Activated CD8-positive, alpha-beta T cell treated with anti-CD3 and anti-CD28 coated beads, Interleukin-2, amount 10 ng/mL, durations not matched to agents 7 days and 5 days (primary cell): ENCODE measurements around the gene NGDN. TPM values are rescaled to one million over a fixed set of nuclear protein-coding genes. Genes with fewer than 3 reads are reported as not detected.
"Not testable (repeated sequence)": the region's sequence is repeated elsewhere in the genome, so short reads cannot be mapped to it uniquely, and the experiment has no call there.

Source experiments
- ATAC-seq: fragments of 150-1000 bp; cut with Tn5 transposase; one replicate; pipeline ENCODE4 v1.10.0; 2021; ENCODE audit warnings: moderate library complexity
- CTCF ChIA-PET: fragments of 350-600 bp; sonication (Branson Sonifier 250); formaldehyde crosslinking; loops from one replicate; lab custom pipeline; 2021; ENCODE audit warnings: antibody characterized with exemption; lab: Charles Lee
- POLR2A ChIA-PET: fragments of 350-600 bp; sonication (Branson Sonifier 250); formaldehyde crosslinking; loops from one replicate; lab custom pipeline; 2021; ENCODE audit warnings: antibody characterized with exemption; lab: Charles Lee
- DNase-seq: peaks from one replicate; pipeline ENCODE4 v3.0.0-alpha.2; 2020
- H3K27ac Mint-ChIP-seq: one replicate; pipeline ENCODE4 v1.8.0; 2021; ENCODE audit warnings: mild to moderate bottlenecking, mixed read lengths
- H3K27me3 Mint-ChIP-seq: one replicate; pipeline ENCODE4 v1.8.0; 2021; ENCODE audit warnings: low read depth, mixed read lengths
- H3K36me3 Mint-ChIP-seq: one replicate; pipeline ENCODE4 v1.8.0; 2021; ENCODE audit warnings: low read depth, mixed read lengths
- H3K4me1 Mint-ChIP-seq: one replicate; pipeline ENCODE4 v1.8.0; 2021; ENCODE audit warnings: low read depth, mixed read lengths
- H3K4me3 Mint-ChIP-seq: one replicate; pipeline ENCODE4 v1.8.0; 2021; ENCODE audit warnings: mild to moderate bottlenecking, mixed read lengths
- H3K9me3 Mint-ChIP-seq: one replicate; pipeline ENCODE4 v1.8.0; 2022; ENCODE audit warnings: mixed read lengths; ENCODE audit not compliant: insufficient read depth
- total RNA-seq, 2 experiments: library from RNA; stranded (reverse); gene quantifications; one replicate each; pipeline ENCODE4 v1.2.3, GENCODE V29; 2021

The NGDN gene, protein sequence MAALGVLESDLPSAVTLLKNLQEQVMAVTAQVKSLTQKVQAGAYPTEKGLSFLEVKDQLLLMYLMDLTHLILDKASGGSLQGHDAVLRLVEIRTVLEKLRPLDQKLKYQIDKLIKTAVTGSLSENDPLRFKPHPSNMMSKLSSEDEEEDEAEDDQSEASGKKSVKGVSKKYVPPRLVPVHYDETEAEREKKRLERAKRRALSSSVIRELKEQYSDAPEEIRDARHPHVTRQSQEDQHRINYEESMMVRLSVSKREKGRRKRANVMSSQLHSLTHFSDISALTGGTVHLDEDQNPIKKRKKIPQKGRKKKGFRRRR
- total RNA-seq: 10 to 100 TPM; 43.7 to 44.0 TPM

DNA sequence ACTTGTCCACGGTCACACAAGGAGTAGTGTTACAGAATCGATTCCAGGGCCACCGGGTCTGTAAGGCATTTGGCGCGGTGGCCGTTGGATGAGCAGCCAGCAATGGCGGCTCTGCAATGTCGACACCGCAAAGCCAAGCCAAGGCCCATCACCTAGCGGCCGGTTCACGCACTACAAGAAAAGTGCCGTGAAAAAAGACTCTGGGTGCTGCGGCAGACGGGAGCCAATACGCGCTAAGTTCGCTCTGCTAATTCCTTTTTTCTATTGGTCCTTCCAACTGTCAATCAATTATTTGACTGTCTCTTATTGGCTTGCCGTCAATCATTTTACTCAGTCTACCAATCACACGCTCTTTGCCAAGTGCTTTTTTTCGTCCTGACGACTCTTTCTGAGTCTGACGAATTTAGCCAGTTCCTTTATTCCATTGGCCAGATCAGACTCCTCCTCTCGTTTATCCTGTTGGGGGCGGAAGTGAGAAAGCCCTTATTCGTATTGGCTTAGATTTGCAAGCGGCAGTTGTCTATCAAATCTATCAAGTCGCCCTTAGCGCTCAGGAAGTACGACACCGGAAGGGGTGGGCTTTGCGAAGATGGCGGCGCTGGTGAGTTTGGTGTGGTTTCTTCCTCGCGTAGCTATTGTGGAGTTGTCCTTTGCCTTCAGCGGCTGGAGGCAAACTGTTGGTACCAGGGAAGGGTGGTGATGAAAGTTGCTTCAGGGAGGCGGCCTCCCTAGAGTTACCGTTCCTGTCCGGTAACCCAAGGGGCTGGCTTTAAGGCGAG lies at the start of gene NGDN:
Gene NGDN (plus strand): TSS at position 577 of the 779 bp plus-strand sequence. CDS start 13 bp downstream, at position 590.
- peaks cover 11% of the 10 kb centered on the region for H3K4me1 Mint-ChIP-seq
- H3K27me3 Mint-ChIP-seq: no peaks in the 10 kb centered on the region
- ChIA-PET POLR2A (interaction anchor here (0.7 kb wide), 1 partner anchor 17 kb away, joined by 3 read pairs; no protein-coding TSS in a partner anchor), CTCF (interaction anchor here (0.7 to 1.7 kb wide), 7 partner anchors 9 to 640 kb away, joined by 3 to 5 read pairs (median 3); no protein-coding TSS in a partner anchor)
- no peaks in the 10 kb centered on the region for H3K9me3 Mint-ChIP-seq
- ATAC-seq (peak; percentile 98), DNase-seq (peak; percentile 95)
- H3K4me3 Mint-ChIP-seq: no peak within 1 kb of the TSS
- H3K36me3 Mint-ChIP-seq: peaks cover 12% of the 10 kb centered on the region
- no peak within 1 kb of the TSS for H3K27ac Mint-ChIP-seq

DNA sequence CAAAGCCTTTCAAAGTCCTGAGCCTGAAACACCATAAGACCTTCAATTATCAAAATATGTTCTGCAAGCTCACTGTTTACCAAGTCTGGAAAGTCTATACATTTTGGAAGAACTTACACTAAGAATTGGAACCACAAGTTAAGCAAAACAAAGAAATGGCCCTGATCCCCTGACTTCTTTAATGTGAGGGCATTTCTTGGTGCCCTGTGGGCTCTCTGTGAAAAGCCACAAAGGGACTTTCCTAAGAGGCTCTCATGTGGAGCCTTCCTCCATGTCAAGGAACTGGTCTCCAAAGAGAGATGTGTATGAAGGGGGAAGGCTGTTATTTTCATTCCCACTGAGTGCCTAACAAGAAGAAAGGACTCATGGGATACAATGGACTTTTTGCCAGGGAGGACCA lies 47.9 kb upstream of the NGDN start:
- ChIA-PET CTCF (interaction anchor here (1.0 to 1.8 kb wide), 3 partner anchors 41 to 167 kb away, joined by 3 to 6 read pairs (median 4); no protein-coding TSS in a partner anchor), POLR2A (interaction anchor here (1.8 kb wide), 1 partner anchor 100 kb away, joined by 8 read pairs; the partner anchor contains the start of gene PABPN1)
- H3K27me3 Mint-ChIP-seq: no peaks in the 10 kb centered on the region
- peaks cover 18% of the 10 kb centered on the region for H3K4me1 Mint-ChIP-seq
- ATAC-seq: peak; percentile 61
- no peak overlapping the region for H3K4me3 Mint-ChIP-seq
- no peak overlapping the region for H3K27ac Mint-ChIP-seq
- peak; percentile 25 for DNase-seq
- no peaks in the 10 kb centered on the region for H3K9me3 Mint-ChIP-seq
- H3K36me3 Mint-ChIP-seq: no peaks in the 10 kb centered on the region

DNA sequence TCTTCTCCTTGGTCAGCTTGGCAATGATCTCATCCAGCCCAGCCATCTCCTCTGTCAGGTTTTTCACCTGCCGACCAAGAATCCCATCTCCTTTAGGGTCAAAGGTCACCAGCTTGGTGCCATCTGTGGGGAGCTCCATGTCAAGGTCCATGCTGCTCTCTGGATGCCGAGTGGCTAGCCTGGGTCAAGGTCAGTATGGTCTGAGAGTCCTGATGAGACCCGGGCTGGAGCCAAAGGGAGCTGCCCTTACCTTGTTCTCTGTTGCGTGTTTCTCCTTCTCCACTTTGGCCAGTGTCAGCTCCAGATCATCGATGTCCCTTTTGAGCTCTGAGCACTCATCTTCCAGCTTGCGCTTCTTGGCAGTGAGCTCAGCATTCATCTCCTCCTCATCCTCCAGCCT lies 45.8 kb upstream of the NGDN start:
- no peak for ATAC-seq
- ChIA-PET POLR2A (no interaction called here), CTCF (interaction anchor here (0.8 kb wide), 2 partner anchors 43 to 44 kb away, joined by 3 read pairs; no protein-coding TSS in a partner anchor)
- Mint-ChIP-seq H3K4me1 (peaks cover 18% of the 10 kb centered on the region), H3K27me3 (no peaks in the 10 kb centered on the region), H3K27ac (no peak overlapping the region), H3K9me3 (no peaks in the 10 kb centered on the region), H3K36me3 (no peaks in the 10 kb centered on the region), H3K4me3 (no peak overlapping the region)
- DNase-seq: no peak

DNA sequence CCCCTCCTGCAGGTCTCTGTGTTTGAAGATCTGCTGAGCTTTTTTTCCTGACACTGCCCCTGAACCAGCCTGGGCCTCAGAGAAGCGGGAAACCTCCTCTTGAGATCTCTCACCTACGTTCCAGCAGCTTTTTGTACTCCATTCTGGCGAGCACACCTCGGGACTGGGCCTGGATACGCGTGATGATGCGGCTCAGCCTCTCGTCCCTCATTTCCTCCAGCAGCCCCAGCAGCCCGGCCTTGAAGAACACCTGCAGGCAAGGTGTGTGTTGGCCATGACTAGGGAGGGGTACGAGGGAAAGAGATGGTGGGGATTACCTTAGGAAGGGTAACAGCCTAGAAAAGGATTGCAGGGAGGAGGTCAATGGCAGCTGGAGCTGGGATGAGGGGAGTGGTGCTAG lies 44.3 kb upstream of the NGDN start:
- ATAC-seq: no peak
- CTCF ChIA-PET: no interaction called here
- no peak overlapping the region for H3K4me3 Mint-ChIP-seq
- no peak overlapping the region for H3K27ac Mint-ChIP-seq
- no peaks in the 10 kb centered on the region for H3K36me3 Mint-ChIP-seq
- no peaks in the 10 kb centered on the region for H3K27me3 Mint-ChIP-seq
- H3K4me1 Mint-ChIP-seq: peaks cover 18% of the 10 kb centered on the region
- H3K9me3 Mint-ChIP-seq: no peaks in the 10 kb centered on the region
- POLR2A ChIA-PET: interaction anchor here (1.1 kb wide), 1 partner anchor 13 kb away, joined by 4 read pairs; no protein-coding TSS in a partner anchor
- DNase-seq: no peak

DNA sequence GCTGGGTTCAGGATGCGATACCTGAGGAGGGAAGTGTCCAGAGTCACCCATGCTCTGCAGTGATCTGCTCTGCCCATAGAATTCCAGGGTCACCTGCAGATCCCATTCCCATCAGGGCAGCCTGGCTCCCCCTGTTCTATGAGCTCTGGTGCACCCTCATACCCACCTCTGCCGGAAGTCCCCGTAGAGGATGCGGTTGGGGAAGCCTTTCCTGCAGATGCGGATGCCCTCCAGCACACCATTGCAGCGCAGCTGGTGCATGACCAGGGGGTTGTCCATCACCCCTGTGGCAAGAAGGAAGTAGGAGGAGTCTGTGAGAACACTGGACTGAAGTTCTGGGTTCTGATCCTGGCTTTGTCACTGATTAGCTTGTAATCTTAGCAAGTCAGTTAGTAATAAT lies 43.7 kb upstream of the NGDN start:
- ATAC-seq, H3K36me3 Mint-ChIP-seq, CTCF ChIA-PET, H3K4me3 Mint-ChIP-seq, DNase-seq, H3K27me3 Mint-ChIP-seq, H3K9me3 Mint-ChIP-seq, H3K27ac Mint-ChIP-seq: not testable (repeated sequence)
- peaks cover 18% of the 10 kb centered on the region for H3K4me1 Mint-ChIP-seq
- POLR2A ChIA-PET: interaction anchor here (1.1 kb wide), 1 partner anchor 13 kb away, joined by 4 read pairs; no protein-coding TSS in a partner anchor

DNA sequence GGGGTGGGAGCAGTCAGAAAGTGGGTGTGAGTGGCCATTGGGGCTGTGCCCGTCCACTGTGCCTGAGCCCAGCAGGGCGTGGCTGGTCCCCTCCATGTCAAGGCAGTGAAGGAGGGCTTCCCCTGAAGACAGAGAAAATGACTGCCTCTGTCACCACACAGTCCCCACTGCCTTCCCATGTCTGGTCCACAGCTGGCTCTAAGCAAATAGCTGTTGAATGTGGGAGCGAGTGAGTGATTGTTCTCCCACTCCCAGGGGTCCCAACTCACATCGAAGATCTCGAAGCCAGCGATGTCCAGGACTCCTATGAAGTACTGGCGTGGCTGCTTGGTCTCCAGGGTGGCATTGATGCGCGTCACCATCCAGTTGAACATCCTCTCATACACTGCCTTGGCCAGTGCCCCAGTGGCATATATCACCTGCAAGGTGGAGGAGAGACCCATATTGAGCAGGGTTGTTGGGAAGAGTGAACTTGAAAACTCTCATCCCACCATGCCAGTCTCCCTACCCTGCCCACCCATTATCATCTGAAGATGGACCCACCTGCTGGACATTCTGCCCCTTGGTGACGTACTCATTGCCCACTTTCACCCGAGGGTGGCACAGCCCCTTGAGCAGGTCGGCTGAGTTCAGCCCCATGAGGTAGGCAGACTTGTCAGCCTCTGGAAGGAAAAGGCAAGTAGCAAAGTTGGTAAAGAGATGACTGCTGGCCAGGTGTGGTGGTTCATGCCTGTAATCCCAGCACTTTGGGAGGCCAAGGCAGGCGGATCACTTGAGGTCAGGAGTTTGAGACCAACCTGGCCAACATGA lies 40.6 kb upstream of the NGDN start:
- H3K4me1 Mint-ChIP-seq: peaks cover 4% of the 10 kb centered on the region
- no peak for ATAC-seq
- CTCF ChIA-PET: no interaction called here
- no peak overlapping the region for H3K4me3 Mint-ChIP-seq
- POLR2A ChIA-PET: no interaction called here
- no peak overlapping the region for H3K27ac Mint-ChIP-seq
- H3K27me3 Mint-ChIP-seq: no peaks in the 10 kb centered on the region
- no peaks in the 10 kb centered on the region for H3K36me3 Mint-ChIP-seq
- no peak for DNase-seq
- H3K9me3 Mint-ChIP-seq: no peaks in the 10 kb centered on the region

DNA sequence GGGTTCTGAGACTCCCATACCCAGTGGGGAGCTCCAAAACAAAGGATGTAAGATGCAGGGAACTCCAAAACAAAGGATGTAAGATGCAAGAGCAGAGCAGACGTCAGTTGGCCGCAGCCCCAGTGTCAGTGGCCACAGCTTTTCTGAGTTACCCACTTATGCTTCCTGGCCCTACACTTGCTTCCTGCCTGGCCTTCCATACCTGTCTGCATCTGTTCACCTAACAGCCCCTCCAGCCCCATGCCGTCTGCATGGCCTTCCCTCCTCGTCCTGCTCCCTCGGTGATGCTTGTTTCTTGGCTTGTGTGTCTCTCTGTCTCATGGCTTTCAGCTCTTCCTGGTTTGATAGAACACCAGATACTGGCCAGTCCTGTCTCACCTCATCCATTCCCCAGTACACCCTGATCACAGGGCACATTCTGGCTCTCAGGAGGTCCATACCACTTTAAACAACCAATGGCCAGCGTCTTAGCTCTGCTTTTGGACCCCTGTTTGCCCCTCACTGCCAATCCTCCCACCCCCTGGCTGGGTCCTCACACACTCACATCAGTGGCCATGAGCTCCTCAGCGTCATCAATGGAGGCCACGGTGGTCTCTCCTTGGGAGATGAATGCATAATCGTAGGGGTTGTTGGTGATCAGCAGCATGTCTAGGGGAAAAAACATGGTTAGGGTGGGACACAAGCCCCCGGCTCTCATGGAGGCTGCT lies 39.3 kb upstream of the NGDN start:
- H3K27me3 Mint-ChIP-seq: no peaks in the 10 kb centered on the region
- H3K9me3 Mint-ChIP-seq: no peaks in the 10 kb centered on the region
- ChIA-PET CTCF (interaction anchor here (0.9 kb wide), 1 partner anchor 50 kb away, joined by 3 read pairs; no protein-coding TSS in a partner anchor), POLR2A (no interaction called here)
- H3K4me3 Mint-ChIP-seq: no peak overlapping the region
- H3K27ac Mint-ChIP-seq: no peak overlapping the region
- DNase-seq (no peak), ATAC-seq (no peak)
- peaks cover 4% of the 10 kb centered on the region for H3K4me1 Mint-ChIP-seq
- H3K36me3 Mint-ChIP-seq: no peaks in the 10 kb centered on the region

DNA sequence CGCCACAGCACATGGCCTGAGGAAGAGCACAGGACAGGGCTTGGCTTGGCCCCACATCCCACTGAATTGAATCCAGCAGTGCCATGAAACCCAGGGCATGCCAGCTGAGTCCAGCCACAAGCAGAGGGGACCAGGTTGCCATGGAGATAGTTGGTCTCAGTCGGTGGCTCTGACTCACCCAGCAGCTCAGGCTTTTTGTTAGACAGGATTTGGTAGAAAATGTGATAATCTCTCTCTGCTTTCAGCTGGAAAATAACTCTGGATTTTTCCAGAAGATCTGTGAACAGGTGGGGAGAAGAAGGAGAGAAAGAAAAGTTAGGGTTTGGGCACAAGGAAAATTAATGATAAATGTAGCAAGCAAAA lies 38.8 kb upstream of the NGDN start:
- ChIA-PET POLR2A (no interaction called here), CTCF (no interaction called here)
- H3K27ac Mint-ChIP-seq: no peak overlapping the region
- no peaks in the 10 kb centered on the region for H3K9me3 Mint-ChIP-seq
- no peak for DNase-seq
- H3K4me1 Mint-ChIP-seq: peaks cover 4% of the 10 kb centered on the region
- ATAC-seq: no peak
- no peaks in the 10 kb centered on the region for H3K36me3 Mint-ChIP-seq
- H3K4me3 Mint-ChIP-seq: no peak overlapping the region
- H3K27me3 Mint-ChIP-seq: no peaks in the 10 kb centered on the region

DNA sequence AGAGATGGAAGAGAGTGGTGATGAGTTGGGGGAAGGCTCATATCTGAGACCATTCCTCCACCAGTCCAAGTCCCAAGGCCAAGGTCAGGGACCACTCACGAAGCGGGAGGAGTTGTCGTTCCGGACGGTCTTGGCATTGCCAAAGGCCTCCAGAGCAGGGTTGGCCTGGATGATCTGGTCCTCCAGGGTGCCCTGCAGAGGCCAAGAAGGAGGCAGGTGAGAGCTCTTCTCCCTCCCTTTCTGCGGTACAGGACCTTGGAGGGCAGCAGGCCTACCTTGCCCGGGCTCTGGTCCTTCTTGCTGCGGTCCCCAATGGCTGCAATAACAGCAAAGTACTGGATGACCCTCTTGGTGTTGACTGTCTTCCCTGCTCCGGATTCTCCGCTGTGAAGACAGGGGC lies 38.0 kb upstream of the NGDN start:
- Mint-ChIP-seq H3K27me3 (no peaks in the 10 kb centered on the region), H3K4me1 (no peaks in the 10 kb centered on the region), H3K36me3 (no peaks in the 10 kb centered on the region), H3K9me3 (no peaks in the 10 kb centered on the region), H3K27ac (no peak overlapping the region), H3K4me3 (no peak overlapping the region)
- ATAC-seq (no peak), DNase-seq (no peak)
- ChIA-PET CTCF (no interaction called here), POLR2A (interaction anchor here (0.6 kb wide), 1 partner anchor 8 kb away, joined by 3 read pairs; no protein-coding TSS in a partner anchor)

DNA sequence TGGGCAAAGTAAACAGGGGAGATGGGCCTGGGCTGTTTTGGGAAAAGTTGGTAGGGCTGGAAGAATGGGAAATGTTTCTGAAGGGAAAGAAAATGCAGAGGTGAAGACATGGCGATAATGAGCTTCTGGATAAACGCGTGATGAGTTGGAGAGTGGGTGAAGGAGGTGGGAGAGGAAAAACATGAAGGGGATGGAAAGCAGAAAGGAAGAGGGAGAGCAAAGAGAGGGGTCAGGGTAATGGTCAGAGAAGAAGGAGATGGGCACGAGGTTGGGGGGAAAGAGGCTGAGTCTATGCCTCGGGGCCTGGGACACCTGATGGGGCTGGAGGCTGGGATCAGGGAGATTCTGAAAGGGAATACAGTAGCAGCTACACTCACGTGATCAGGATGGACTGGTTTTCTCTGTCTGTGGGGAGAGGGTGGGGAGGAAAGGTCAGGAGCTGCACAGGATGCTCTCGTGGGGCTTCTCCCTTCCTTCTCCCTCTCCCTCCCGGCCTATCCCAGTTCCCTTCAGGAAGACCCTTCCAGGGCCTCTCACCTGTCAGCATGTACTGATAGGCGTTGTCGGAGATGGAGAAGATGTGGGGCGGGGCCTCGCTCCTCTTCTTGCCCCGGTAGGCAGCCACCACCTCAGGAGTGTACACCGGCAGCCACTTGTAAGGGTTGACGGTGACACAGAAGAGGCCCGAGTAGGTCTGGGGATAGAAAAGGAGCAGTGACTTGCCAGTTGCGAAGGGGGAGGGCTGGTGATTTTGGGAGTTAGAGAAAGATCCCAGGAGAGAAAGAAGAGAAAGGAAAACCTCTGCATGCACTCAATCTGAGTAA lies 37.2 kb upstream of the NGDN start:
- Mint-ChIP-seq H3K36me3 (no peaks in the 10 kb centered on the region), H3K27ac (no peak overlapping the region), H3K27me3 (no peaks in the 10 kb centered on the region), H3K4me1 (no peaks in the 10 kb centered on the region), H3K4me3 (no peak overlapping the region), H3K9me3 (no peaks in the 10 kb centered on the region)
- CTCF ChIA-PET: no interaction called here
- POLR2A ChIA-PET: no interaction called here
- no peak for DNase-seq
- no peak for ATAC-seq
